SHP77 treated with DMSO at 0.1 percent for 48 hours (cell line): Measurements from ENCODE around the gene PIP4K2A.

Experiments used
- DNase-seq: peaks from one replicate; lab custom pipeline; 2025; lab: John Stamatoyannopoulos, UW

Gene PIP4K2A

DNA sequence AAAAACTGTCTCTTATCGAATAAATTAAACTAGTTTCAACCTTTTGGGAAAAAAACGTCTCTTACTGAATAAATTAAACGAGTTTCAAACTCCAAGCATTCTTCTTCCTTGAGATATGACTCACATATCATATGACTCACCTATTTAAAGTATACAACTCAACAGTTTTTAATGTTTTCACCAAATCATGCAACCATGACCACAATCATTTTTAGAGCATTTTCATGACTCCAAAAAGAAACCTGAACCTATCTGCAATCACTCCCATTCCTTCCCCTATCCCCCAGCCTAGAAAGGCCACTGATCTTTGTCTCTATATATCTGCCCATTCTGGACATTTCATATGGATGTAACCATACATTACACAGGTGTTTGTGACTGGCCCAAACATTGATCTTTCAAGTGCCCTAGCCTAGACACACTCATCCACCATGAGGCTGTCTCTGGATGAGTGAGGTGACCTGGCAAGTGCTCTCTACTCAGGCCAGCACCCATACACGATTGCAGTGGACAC lies 115.3 kb downstream of the PIP4K2A start:
- DNase-seq: no peak

DNA sequence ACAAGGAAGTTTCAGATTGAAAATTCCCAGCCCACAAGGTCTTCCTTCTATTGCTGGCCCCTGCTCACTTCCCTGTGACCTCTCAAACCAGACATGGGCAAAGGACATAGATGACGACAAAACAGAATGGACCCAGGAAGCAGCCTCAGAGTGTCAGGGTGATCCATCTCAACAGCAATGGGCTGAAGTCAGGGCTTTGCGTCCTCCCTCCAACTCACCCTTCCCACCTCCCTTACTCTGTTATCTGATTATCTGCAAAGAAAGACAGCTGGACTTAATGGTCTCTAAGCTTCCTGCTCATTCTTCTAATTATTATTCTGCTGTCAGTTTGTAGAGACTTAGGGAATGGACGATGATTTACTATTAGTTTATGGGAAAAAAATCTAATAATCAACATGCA lies 115.9 kb downstream of the PIP4K2A start:
- no peak for DNase-seq

DNA sequence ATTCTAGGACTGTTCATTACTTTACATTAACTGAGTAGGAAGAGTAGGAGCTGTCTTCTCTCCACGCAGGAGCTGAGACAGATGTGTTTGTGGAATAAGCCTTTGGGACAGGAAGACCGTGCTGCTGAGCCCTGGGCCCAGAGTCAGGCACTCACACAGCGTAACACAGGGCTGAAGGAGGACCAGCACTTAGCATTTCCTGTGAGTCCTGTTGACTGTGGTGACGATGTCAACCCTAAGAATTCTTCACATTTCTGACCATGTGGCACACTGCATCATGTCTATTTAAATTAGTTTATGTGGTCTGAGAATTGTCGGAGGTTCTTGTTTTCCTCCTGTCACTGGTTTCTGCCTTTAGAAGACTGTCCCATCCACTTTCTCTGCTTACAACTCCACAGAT lies 117.2 kb downstream of the PIP4K2A start:
- no peak for DNase-seq

GRCh38 chr10:22593636-22594198 lies 120.7 kb downstream of the PIP4K2A start:
- no peak for DNase-seq

DNA sequence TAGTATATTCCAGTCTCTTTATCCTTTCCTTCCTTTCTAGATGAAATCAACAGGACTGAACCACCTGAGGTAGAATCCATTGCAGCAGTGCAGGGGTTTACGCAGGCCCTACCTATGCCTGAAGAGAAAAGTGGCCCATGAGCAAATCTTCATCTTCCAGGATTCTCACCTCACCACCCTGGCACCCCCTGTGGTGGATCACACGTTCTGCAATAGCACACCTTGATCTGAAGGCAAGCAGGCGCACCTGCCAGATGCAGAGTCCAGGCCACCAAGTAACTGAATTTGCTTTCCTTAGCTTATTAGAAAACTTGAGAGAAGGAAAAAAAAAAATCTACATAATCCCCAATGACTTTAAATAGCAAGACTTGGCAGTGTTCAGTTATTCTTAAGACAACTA lies 121.4 kb downstream of the PIP4K2A start:
- no peak for DNase-seq

GRCh38 chr10:22589851-22590514 lies 124.4 kb downstream of the PIP4K2A start:
- DNase-seq: no peak

- no peak for DNase-seq
Measured at GRCh38 chr10:22588462-22588861, 125.9 kb downstream of the PIP4K2A start.

DNA sequence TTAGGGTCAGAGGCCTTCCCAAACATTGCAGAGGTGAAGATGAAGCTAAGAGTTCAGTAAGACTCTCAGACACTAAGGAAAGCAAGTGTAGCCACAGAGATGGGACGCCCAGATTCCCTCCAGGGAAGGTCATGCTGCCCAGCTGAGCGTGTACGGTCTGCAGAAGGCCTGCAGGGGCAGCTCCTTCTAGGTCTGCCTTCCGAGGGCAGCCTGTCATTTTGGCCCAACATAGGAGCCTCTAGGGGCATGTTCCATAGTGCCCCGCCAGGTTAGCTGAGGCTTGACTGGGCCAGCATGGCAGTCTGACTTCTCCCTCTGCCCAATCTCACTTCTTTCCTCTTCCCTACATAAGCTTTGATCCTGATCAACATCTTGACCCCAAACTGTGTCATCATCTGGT lies 130.7 kb downstream of the PIP4K2A start:
- no peak for DNase-seq

DNA sequence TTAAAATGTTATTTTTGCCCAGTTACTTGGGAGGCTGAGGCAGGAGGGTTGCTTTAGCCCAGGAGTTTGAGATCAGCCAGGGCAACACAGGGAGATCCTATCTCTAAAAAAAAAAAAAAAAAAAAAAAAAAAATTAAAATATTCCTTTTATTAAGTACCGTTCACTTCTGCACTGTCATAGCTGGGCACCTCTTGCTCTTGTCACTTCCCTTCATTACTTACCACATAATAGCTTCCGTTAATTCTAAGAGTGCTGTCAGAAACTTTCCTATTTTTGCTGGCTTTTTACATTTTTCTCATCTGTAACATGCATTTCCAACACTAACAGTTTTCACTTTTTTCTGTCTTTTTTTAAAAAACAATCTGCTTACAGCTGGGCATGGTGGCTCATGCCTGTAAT lies 132.9 kb downstream of the PIP4K2A start:
- DNase-seq: no peak

GRCh38 chr10:22580711-22581110 lies 133.7 kb downstream of the PIP4K2A start:
- no peak for DNase-seq

GRCh38 chr10:22579826-22580225 lies 134.6 kb downstream of the PIP4K2A start:
- no peak for DNase-seq

- peak; percentile 8 for DNase-seq
Measured at GRCh38 chr10:22573820-22574569, 140.4 kb downstream of the PIP4K2A start.

DNA sequence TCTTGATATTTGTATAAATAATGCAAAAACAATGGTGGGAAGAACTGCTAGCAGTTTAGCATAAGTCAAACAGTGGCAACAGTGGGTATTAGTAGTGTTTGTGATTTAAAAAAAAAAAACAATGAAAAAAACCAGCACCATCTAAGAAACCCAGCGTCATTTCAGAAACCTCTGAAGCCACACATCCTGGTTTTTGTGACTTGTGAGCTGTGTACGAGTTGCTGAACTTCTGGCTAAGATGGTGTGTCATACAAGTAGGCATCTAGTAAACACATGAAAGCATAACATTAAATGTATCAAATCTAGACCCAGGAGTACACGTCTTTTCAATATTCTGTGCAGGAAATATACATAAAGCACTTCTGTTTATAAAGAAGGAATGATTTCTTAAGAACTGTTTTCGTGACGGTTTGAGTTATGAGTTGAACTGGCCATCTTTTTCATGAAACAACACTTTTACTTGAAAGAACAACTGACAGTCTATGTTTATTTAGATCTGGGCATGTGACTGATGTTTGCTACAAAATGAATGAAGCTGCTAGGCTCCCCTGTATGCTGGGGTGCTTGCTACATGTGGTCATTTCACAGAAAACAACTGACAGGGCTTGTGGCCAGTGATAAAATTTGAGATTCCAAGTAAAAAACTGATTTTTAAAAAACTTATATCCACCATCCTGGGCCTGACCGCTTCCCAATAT lies 143.5 kb downstream of the PIP4K2A start:
- no peak for DNase-seq

DNA sequence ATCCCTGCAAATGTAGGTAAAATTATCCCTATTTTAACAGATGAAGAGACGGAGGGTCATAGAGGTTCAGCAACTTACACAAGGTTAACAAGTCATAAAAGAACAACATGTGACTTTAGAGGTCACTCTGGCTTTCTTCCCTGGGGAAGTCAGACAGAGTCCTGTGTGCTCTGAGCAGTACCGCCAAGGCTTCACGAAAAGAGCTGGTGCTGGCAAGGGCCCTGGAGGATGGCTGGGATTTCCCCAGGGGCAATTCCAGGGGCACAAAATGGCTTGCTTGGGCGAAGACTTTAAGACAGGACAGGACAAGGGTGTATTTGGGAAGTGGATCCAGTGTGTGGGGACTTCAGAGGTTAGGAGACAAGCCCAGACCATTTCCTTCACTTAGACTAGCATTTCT lies 144.1 kb downstream of the PIP4K2A start:
- DNase-seq: no peak

DNA sequence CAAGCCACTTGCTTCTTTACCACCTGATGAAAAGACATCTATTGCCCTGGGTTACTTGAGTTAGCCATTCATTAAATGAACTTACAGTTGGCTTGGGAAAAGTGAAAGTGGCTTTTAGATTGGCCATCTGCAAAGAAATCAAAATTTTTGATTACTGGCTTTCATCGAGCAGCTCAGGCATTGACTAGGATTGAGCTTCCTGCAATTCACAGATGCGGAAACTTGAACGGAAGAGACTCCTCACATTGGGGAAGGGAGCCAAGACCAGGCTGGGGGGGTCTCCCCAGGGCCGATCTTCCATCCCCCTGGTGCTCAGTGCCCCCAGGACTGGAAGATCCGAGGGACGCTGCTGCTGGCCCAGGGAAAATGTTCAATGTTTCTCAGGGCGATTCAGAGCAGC lies 145.4 kb downstream of the PIP4K2A start:
- DNase-seq: no peak

GRCh38 chr10:22564060-22564459 lies 150.3 kb downstream of the PIP4K2A start:
- DNase-seq: no peak

DNA sequence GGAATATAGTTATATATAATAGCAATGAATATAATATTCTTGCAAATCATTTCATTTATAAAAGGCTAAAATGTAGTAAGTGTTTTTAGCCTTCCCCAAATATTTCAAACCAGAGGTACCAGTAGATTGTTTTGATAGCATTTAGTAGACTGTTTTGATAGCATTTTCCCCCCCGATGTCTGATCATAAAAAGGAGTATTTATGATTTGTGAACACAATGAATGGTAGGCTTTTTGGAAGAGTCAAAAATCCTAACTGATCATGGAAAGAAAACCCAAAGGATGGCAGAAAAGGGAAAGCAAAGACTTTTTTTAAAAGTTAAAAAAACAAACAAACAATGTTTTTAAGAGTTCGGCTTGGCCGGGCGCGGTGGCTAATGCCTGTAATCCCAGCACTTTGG lies 152.5 kb downstream of the PIP4K2A start:
- DNase-seq: no peak

GRCh38 chr10:22560913-22561239 lies 153.5 kb downstream of the PIP4K2A start:
- DNase-seq: no peak

DNA sequence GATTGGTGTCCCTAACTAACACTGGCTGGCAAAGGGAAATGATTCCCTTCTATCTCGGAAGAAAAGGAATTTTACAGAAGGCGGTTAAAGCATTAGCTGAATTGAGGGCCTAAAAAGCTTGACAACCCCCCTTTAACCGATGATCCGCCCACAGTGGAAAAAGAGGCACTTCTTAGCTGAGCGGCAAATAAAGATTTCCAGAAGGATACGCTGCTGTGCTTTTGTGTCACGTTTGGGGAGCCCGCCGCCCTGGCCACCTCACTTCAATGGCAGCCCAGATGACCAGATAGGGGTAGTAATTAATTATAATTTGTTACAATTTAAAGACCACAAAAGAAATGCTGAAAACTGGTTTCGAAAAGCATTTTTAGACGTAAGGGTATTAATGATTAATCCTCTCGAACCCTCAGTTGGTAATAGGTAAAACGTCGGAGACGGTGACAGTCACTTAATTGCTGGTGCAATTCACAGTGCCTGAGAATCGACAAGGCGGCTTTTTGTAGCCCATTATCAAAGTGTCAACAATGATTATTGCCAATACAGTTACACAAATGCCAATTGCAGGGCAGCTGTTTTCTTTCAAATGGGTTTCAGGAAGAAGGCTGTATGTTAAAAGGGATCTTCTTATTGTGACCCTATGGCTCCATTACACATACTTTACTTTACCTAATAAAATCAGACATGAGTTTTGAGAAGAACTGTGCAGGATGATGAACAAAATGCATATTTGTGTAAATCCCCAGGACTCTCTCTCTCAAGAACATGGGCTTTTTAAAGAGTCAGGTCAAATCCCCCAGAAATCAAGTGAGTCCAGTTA lies 154.1 kb downstream of the PIP4K2A start:
- no peak for DNase-seq

GRCh38 chr10:22557321-22557720 lies 157.1 kb downstream of the PIP4K2A start:
- DNase-seq: no peak

GRCh38 chr10:22556774-22557173 lies 157.6 kb downstream of the PIP4K2A start:
- no peak for DNase-seq
